Keratinocyte (primary cell): Measurements from ENCODE around the gene MKLN1.

Experiments
- CTCF ChIP-seq, 3 experiments: IDR thresholded peaks in 1 of 3; conservative IDR thresholded peaks in 1 of 3; optimal IDR thresholded peaks in 1 of 3; 2 replicates in 2 of 3; 3 replicates in 1 of 3; pipeline versions ENCODE3 to v1.5.1; 2011; ENCODE audit warnings: low read length in 3 of 3, mild to moderate bottlenecking in 3 of 3, moderate library complexity in 2 of 3, control low read depth in 1 of 3, inconsistent platforms in 1 of 3; ENCODE audit not compliant: insufficient read depth in 2 of 3; ENCODE audit errors: extremely low read depth in 1 of 3
- EZH2 ChIP-seq: IDR thresholded peaks from one replicate; pipeline ENCODE4 v1.6.1; 2012; ENCODE audit warnings: inconsistent platforms, mild to moderate bottlenecking, low read length, moderate library complexity

GRCh38 chr7:131307627-131308026, 20.0 kb upstream of the MKLN1 start:
- TF ChIP-seq CTCF (optimal IDR thresholded peaks at IDR 0.05 in 1 of 3, IDR thresholded peaks at IDR 0.05 in 1 of 3, conservative IDR thresholded peaks at IDR 0.05 in 1 of 3; ENCODE audit: extremely low read depth in 1 of 3, insufficient read depth in 2 of 3, low read length in 3 of 3) (no peak), EZH2 (no peak)
